ENCODE results near the gene PSMA5.
"Not testable (repeated sequence)": the region's sequence is repeated elsewhere in the genome, so short reads cannot be mapped to it uniquely, and the experiment has no call there.

PSMA5 gene

GRCh38 chr1:109393617-109394233 lies 32.5 kb downstream of the PSMA5 start:
- in situ Hi-C loops (cut with HindIII; ENCODE audit: low sequenced_read_pairs) = no loop called here

GRCh38 chr1:109392788-109393616 lies 33.2 kb downstream of the PSMA5 start:
- in situ Hi-C loops (cut with HindIII; ENCODE audit: low sequenced_read_pairs) = no loop called here

- in situ Hi-C loops (cut with HindIII; ENCODE audit: low sequenced_read_pairs) = no loop called here
Observed at GRCh38 chr1:109392037-109392787, 34.0 kb downstream of the PSMA5 start.

- in situ Hi-C loops (cut with HindIII; ENCODE audit: low sequenced_read_pairs) = no loop called here
Observed at GRCh38 chr1:109391626-109392025, 34.6 kb downstream of the PSMA5 start.

GRCh38 chr1:109391157-109391556 lies 35.1 kb downstream of the PSMA5 start:
- in situ Hi-C loops (cut with HindIII; ENCODE audit: low sequenced_read_pairs) = no loop called here

GRCh38 chr1:109389638-109390341 lies 36.5 kb downstream of the PSMA5 start:
- in situ Hi-C loops (cut with HindIII; ENCODE audit: low sequenced_read_pairs) = no loop called here

- in situ Hi-C loops (cut with HindIII; ENCODE audit: low sequenced_read_pairs) = no loop called here
Observed at GRCh38 chr1:109388884-109389637, 37.2 kb downstream of the PSMA5 start.

- in situ Hi-C loops (cut with HindIII; ENCODE audit: low sequenced_read_pairs) = no loop called here
Observed at GRCh38 chr1:109388208-109388711, 38.0 kb downstream of the PSMA5 start.

- in situ Hi-C loops (cut with HindIII; ENCODE audit: low sequenced_read_pairs) = no loop called here
Observed at GRCh38 chr1:109386054-109386717, 40.1 kb downstream of the PSMA5 start.

- in situ Hi-C loops (cut with HindIII; ENCODE audit: low sequenced_read_pairs) = no loop called here
Observed at GRCh38 chr1:109385417-109385816, 40.8 kb downstream of the PSMA5 start.

GRCh38 chr1:109383854-109384253 lies 42.4 kb downstream of the PSMA5 start:
- in situ Hi-C loops (cut with HindIII; ENCODE audit: low sequenced_read_pairs) = no loop called here

- in situ Hi-C loops (cut with HindIII; ENCODE audit: low sequenced_read_pairs) = no loop called here
Observed at GRCh38 chr1:109383087-109383779, 43.0 kb downstream of the PSMA5 start.

GRCh38 chr1:109381573-109381972 lies 44.7 kb downstream of the PSMA5 start:
- in situ Hi-C loops (cut with HindIII; ENCODE audit: low sequenced_read_pairs) = no loop called here

- in situ Hi-C loops (cut with HindIII; ENCODE audit: low sequenced_read_pairs) = no loop called here
Observed at GRCh38 chr1:109379907-109380306, 46.3 kb downstream of the PSMA5 start.

GRCh38 chr1:109379422-109379821 lies 46.8 kb downstream of the PSMA5 start:
- in situ Hi-C loops (cut with HindIII; ENCODE audit: low sequenced_read_pairs) = no loop called here

GRCh38 chr1:109377698-109378097 lies 48.5 kb downstream of the PSMA5 start:
- in situ Hi-C loops (cut with HindIII; ENCODE audit: low sequenced_read_pairs) = no loop called here

- in situ Hi-C loops (cut with HindIII; ENCODE audit: low sequenced_read_pairs) = not testable (repeated sequence)
Observed at GRCh38 chr1:109373696-109374095, 52.6 kb downstream of the PSMA5 start.

- in situ Hi-C loops (cut with HindIII; ENCODE audit: low sequenced_read_pairs) = no loop called here
Observed at GRCh38 chr1:109373126-109373525, 53.1 kb downstream of the PSMA5 start.

- in situ Hi-C loops (cut with HindIII; ENCODE audit: low sequenced_read_pairs) = no loop called here
Observed at GRCh38 chr1:109372281-109372680, 54.0 kb downstream of the PSMA5 start.

Data from endothelial cell of hepatic sinusoid (primary cell).